Measurements from ENCODE around the gene CELSR3. TPM values are rescaled to one million over a fixed set of nuclear protein-coding genes. Genes with fewer than 3 reads are reported as not detected.

Gene CELSR3
- total RNA-seq, 1 experiment from 2014 or later, result 7.7 TPM

DNA sequence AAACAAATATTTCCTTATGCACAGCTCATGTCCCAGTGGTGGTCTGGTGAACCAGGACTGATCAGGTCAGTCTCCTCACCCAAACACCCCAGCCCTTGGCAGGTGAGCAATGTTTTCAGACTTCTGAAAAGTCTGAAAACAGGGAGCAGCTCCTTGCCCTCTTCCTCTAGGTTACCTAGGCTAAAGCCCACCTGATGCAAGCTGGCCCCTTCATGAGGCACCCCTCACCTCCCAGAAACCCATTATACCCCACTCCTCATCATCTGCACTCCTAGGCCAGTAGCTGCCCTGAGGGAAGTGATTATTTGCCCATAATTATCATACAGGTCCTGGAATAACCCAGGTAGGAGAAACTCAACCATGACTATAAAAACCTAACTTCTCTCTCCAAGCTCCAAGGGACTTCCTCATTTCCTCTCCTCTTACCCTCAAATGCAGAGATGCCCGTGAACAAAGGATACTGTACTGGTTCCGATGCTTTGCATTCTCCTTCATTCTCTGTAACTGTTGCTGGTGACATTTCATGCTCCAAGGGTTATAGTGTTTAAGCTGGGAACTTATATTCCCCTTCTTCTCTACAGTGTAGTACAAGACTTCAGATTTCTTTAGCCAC lies 28.3 kb upstream of the CELSR3 start:
- Histone ChIP-seq H3K27me3 (ENCODE audit: control insufficient read depth, insufficient read depth, low read length) (no peaks in the 10 kb centered on the region), H3K4me1 (ENCODE audit: control insufficient read depth, insufficient read depth, low read length) (peaks cover 10% of the 10 kb centered on the region), H3K27ac (ENCODE audit: low read length) (no peak overlapping the region), H3K36me3 (ENCODE audit: control insufficient read depth, insufficient read depth, low read length) (peaks cover 25% of the 10 kb centered on the region), H3K9me3 (ENCODE audit: control insufficient read depth, insufficient read depth, low read depth, low read length) (no peaks in the 10 kb centered on the region), H3K4me3 (ENCODE audit: low read depth in 2 of 2, low read length in 2 of 2) (no peak overlapping the region)
- no peak for TF ChIP-seq POLR2AphosphoS5 (IDR thresholded peaks at IDR 0.05; ENCODE audit: low read depth, low read length)
- no peak for TF ChIP-seq TCF7L2 (IDR thresholded peaks at IDR 0.05; ENCODE audit: low read depth, low read length)
- CTCF ChIA-PET, result no interaction called here
- BruUV-seq (replicated peaks), result no TSS peak
- in situ Hi-C loops (cut with HindIII; ENCODE audit: low pct_unique_long_range_greater_than_20kb, low sequenced_read_pairs), result no loop called here
- POLR2A ChIA-PET, result no interaction called here
- DNase-seq (ENCODE audit: low read depth, low spot score), result no peak
- no peak for ATAC-seq
- intact Hi-C loops (cut with micrococcal nuclease; ENCODE audit: unreplicated experiment), result no loop called here

DNA sequence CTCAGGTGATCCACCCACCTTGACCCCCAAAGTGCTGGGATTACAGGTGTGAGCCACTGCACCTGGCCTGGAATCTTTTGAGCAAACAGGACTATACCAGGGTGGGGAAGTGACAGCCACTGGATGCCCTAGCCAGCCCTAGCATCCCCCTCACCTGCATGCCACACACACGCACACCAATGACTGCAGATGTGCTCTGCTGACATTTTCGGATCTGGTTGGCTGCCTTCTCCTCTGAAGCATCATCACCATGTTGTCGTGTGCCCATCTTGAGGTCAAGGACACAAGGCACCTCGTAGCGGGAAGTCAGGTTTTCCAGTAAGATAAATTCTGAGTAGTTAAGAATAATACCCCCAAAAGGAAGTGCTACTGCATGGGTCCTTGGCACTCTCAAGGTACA lies 26.7 kb upstream of the CELSR3 start:
- Histone ChIP-seq H3K4me1 (ENCODE audit: control insufficient read depth, insufficient read depth, low read length) (peaks cover 7% of the 10 kb centered on the region; the same call in 1 of the 2 replicates), H3K27me3 (ENCODE audit: control insufficient read depth, insufficient read depth, low read length) (no peaks in the 10 kb centered on the region), H3K9me3 (ENCODE audit: control insufficient read depth, insufficient read depth, low read depth, low read length) (no peaks in the 10 kb centered on the region), H3K36me3 (ENCODE audit: control insufficient read depth, insufficient read depth, low read length) (peaks cover 18% of the 10 kb centered on the region), H3K27ac (ENCODE audit: low read length) (no peak overlapping the region), H3K4me3 (ENCODE audit: low read depth in 2 of 2, low read length in 2 of 2) (no peak overlapping the region)
- CTCF ChIA-PET, result no interaction called here
- TF ChIP-seq SIN3A (IDR thresholded peaks at IDR 0.05; ENCODE audit: borderline replicate concordance, insufficient read depth, low read depth, low read length) (no peak), POLR2AphosphoS5 (IDR thresholded peaks at IDR 0.05; ENCODE audit: low read depth, low read length) (no peak)
- TF ChIP-seq, protein P1, sequence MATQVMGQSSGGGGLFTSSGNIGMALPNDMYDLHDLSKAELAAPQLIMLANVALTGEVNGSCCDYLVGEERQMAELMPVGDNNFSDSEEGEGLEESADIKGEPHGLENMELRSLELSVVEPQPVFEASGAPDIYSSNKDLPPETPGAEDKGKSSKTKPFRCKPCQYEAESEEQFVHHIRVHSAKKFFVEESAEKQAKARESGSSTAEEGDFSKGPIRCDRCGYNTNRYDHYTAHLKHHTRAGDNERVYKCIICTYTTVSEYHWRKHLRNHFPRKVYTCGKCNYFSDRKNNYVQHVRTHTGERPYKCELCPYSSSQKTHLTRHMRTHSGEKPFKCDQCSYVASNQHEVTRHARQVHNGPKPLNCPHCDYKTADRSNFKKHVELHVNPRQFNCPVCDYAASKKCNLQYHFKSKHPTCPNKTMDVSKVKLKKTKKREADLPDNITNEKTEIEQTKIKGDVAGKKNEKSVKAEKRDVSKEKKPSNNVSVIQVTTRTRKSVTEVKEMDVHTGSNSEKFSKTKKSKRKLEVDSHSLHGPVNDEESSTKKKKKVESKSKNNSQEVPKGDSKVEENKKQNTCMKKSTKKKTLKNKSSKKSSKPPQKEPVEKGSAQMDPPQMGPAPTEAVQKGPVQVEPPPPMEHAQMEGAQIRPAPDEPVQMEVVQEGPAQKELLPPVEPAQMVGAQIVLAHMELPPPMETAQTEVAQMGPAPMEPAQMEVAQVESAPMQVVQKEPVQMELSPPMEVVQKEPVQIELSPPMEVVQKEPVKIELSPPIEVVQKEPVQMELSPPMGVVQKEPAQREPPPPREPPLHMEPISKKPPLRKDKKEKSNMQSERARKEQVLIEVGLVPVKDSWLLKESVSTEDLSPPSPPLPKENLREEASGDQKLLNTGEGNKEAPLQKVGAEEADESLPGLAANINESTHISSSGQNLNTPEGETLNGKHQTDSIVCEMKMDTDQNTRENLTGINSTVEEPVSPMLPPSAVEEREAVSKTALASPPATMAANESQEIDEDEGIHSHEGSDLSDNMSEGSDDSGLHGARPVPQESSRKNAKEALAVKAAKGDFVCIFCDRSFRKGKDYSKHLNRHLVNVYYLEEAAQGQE (IDR thresholded peaks at IDR 0.05; ENCODE audit: insufficient read depth in 1 of 2, low read depth in 2 of 2, low read length in 1 of 2), result no peak
- no TSS peak for BruUV-seq (replicated peaks)
- ATAC-seq (no peak), DNase-seq (ENCODE audit: low read depth, low spot score) (no peak)
- POLR2A ChIA-PET, result no interaction called here
- in situ Hi-C loops (cut with HindIII; ENCODE audit: low pct_unique_long_range_greater_than_20kb, low sequenced_read_pairs), result no loop called here
- intact Hi-C loops (cut with micrococcal nuclease; ENCODE audit: unreplicated experiment), result no loop called here

DNA sequence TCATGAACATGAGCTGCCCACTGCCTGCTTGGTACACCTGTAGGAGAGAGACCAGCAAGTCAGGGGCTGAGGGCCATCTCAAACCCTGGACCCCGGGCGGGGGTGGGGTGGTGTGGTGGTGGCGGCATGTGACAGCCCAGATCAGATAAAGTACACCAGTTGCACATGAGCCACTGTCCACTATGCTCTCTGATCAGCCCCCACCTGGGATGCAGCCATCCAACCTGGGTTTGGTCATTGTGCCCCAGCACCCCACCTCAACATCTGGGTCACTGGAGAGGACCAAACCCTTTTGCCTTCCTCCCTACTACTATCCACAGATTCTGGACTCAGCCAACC lies 26.0 kb upstream of the CELSR3 start:
- H3K36me3 ChIP-seq (ENCODE audit: control insufficient read depth, insufficient read depth, low read length), result peaks cover 17% of the 10 kb centered on the region
- POLR2A ChIA-PET, result no interaction called here
- no peak for ATAC-seq
- no TSS peak for BruUV-seq (replicated peaks)
- H3K4me3 ChIP-seq (ENCODE audit: low read depth in 2 of 2, low read length in 2 of 2), result no peak overlapping the region
- H3K27ac ChIP-seq (ENCODE audit: low read length), result no peak overlapping the region
- peaks cover 12% of the 10 kb centered on the region; the same call in 1 of the 2 replicates for H3K4me1 ChIP-seq (ENCODE audit: control insufficient read depth, insufficient read depth, low read length)
- no peaks in the 10 kb centered on the region for H3K27me3 ChIP-seq (ENCODE audit: control insufficient read depth, insufficient read depth, low read length)
- CTCF ChIA-PET, result no interaction called here
- in situ Hi-C loops (cut with HindIII; ENCODE audit: low pct_unique_long_range_greater_than_20kb, low sequenced_read_pairs), result no loop called here
- TF ChIP-seq POLR2AphosphoS5 (IDR thresholded peaks at IDR 0.05; ENCODE audit: low read depth, low read length), result no peak
- TF ChIP-seq, protein P2, sequence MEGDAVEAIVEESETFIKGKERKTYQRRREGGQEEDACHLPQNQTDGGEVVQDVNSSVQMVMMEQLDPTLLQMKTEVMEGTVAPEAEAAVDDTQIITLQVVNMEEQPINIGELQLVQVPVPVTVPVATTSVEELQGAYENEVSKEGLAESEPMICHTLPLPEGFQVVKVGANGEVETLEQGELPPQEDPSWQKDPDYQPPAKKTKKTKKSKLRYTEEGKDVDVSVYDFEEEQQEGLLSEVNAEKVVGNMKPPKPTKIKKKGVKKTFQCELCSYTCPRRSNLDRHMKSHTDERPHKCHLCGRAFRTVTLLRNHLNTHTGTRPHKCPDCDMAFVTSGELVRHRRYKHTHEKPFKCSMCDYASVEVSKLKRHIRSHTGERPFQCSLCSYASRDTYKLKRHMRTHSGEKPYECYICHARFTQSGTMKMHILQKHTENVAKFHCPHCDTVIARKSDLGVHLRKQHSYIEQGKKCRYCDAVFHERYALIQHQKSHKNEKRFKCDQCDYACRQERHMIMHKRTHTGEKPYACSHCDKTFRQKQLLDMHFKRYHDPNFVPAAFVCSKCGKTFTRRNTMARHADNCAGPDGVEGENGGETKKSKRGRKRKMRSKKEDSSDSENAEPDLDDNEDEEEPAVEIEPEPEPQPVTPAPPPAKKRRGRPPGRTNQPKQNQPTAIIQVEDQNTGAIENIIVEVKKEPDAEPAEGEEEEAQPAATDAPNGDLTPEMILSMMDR (IDR thresholded peaks at IDR 0.05), result no peak
- TF ChIP-seq, protein P1 (IDR thresholded peaks at IDR 0.05; ENCODE audit: insufficient read depth in 1 of 2, low read depth in 2 of 2, low read length in 1 of 2), result no peak
- intact Hi-C loops (cut with micrococcal nuclease; ENCODE audit: unreplicated experiment), result no loop called here
- DNase-seq (ENCODE audit: low read depth, low spot score), result no peak
- no peaks in the 10 kb centered on the region for H3K9me3 ChIP-seq (ENCODE audit: control insufficient read depth, insufficient read depth, low read depth, low read length)
